Duodenal mucosa (tissue), 2 donors: Measurements from ENCODE around the gene FAM13A.

ENCODE experiments used
- H3K27ac ChIP-seq: one replicate; pipeline ENCODE4 v1.7.0; 2013; ENCODE audit warnings: low read depth, low read length
- H3K27me3 ChIP-seq, 2 donors: one replicate each; pipeline ENCODE4 v1.7.0; 2013; ENCODE audit warnings: low read length in 2 of 2, control low read depth in 1 of 2; ENCODE audit not compliant: insufficient read depth in 2 of 2, control insufficient read depth in 1 of 2
- H3K36me3 ChIP-seq, 2 donors: one replicate each; pipeline ENCODE4 v1.7.0; 2013; ENCODE audit warnings: low read length in 2 of 2, control low read depth in 1 of 2; ENCODE audit not compliant: insufficient read depth in 2 of 2, control insufficient read depth in 1 of 2
- H3K4me1 ChIP-seq, 2 donors: one replicate each; pipeline ENCODE4 v1.7.0; 2013; ENCODE audit warnings: low read length in 2 of 2, control low read depth in 1 of 2; ENCODE audit not compliant: insufficient read depth in 2 of 2, control insufficient read depth in 1 of 2
- H3K4me3 ChIP-seq, 2 donors: one replicate each; pipeline ENCODE4 v1.7.0; 2013; ENCODE audit warnings: low read length in 2 of 2, low read depth in 1 of 2
- H3K9ac ChIP-seq, 2 donors: one replicate each; pipeline ENCODE4 v1.7.0; 2013; ENCODE audit warnings: low read length in 2 of 2, low read depth in 1 of 2
- H3K9me3 ChIP-seq, 2 donors: one replicate each; pipeline ENCODE4 v1.7.0; 2013; ENCODE audit warnings: low read length in 2 of 2, control low read depth in 1 of 2; ENCODE audit not compliant: control insufficient read depth in 1 of 2

FAM13A gene

DNA sequence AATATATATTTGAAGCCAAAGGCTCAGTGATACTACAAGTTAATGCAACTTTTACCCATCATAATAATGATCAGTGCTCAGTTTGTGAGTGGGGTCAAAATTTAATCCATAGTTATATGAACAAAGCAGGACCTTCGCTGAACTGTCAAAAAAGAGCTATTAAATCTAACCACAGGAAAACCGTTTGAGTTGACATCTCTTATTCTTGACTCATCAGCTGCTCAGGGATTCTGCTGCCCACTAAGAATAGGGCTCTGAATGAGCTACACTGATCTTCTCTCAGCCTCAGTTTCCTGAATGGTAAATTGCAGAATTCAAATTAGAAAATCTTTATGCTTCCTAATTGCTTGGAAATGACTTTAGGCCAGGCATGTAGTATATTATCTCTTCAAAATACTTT is 314.4 kb downstream of the FAM13A start:
- Histone ChIP-seq H3K4me1 (peaks cover 12 to 14% of the 10 kb centered on the region in 2 donors), H3K36me3 (peaks cover 50 to 64% of the 10 kb centered on the region in 2 donors), H3K9ac (no peak overlapping the region), H3K27me3 (no peaks in the 10 kb centered on the region), H3K4me3 (no peak overlapping the region), H3K27ac (no peak overlapping the region), H3K9me3 (no peaks in the 10 kb centered on the region)

DNA sequence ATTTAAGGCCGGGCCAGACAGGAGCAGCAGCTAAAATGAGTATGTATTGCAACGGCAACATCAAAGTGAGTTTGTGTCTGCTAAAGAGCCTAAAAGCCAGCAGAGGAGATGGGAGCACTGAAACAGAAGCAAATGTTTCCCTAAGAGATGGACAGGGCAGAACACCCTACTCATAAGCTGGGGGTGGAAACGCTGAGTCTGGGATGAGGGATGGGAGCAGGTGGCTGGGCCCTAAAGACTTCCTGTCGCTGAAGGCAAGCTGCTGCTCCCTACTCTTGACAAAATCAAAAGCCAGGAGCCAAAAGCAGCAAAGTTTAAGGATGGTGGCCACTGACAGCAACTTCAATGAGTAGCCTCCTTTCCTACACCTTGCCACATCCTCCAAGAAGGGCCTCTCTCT is 318.8 kb downstream of the FAM13A start:
- Histone ChIP-seq H3K27me3 (no peaks in the 10 kb centered on the region), H3K27ac (no peak overlapping the region), H3K4me3 (peak overlapping the region in 1 of 2 donors; percentile 27), H3K9me3 (no peaks in the 10 kb centered on the region), H3K36me3 (peaks cover 37 to 51% of the 10 kb centered on the region in 2 donors), H3K4me1 (peaks cover 17 to 23% of the 10 kb centered on the region in 2 donors), H3K9ac (no peak overlapping the region)

- no peak overlapping the region for H3K27ac ChIP-seq
- peak overlapping the region in 1 of 2 donors; percentile 27 for H3K4me3 ChIP-seq
- no peaks in the 10 kb centered on the region for H3K9me3 ChIP-seq
- no peaks in the 10 kb centered on the region for H3K27me3 ChIP-seq
- H3K36me3 ChIP-seq: peaks cover 37 to 55% of the 10 kb centered on the region in 2 donors
- peaks cover 17 to 23% of the 10 kb centered on the region in 2 donors for H3K4me1 ChIP-seq
- peak overlapping the region in 1 of 2 donors; percentile 5 for H3K9ac ChIP-seq
Measured at GRCh38 chr4:88737307-88737941, 319.6 kb downstream of the FAM13A start.

DNA sequence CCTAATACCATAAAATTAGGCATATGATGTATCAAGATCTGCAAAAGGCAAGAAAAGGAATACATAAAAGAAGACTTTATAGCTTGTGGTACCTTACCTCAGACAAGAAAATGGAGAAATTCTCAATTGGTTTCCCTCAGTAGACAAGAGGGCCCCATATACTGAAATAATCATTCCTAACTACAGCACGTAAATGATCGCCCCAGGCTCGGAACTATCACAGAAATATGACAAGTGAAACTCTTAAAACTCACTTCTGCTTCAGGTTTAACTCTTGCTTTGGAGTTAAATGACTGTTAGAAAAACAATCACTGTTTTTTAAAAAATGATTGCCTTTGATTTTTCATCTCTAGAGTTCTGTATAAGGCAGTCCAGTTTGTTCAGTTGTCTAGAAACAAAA is 320.7 kb downstream of the FAM13A start:
- peaks cover 39 to 63% of the 10 kb centered on the region in 2 donors for H3K36me3 ChIP-seq
- peaks cover 17 to 23% of the 10 kb centered on the region in 2 donors for H3K4me1 ChIP-seq
- no peak overlapping the region for H3K9ac ChIP-seq
- H3K27ac ChIP-seq: no peak overlapping the region
- no peak overlapping the region for H3K4me3 ChIP-seq
- no peaks in the 10 kb centered on the region for H3K9me3 ChIP-seq
- no peaks in the 10 kb centered on the region for H3K27me3 ChIP-seq

- Histone ChIP-seq H3K27me3 (no peaks in the 10 kb centered on the region), H3K9me3 (no peaks in the 10 kb centered on the region), H3K4me3 (no peak overlapping the region), H3K27ac (no peak overlapping the region), H3K4me1 (peaks cover 17 to 23% of the 10 kb centered on the region in 2 donors), H3K36me3 (peaks cover 36 to 62% of the 10 kb centered on the region in 2 donors), H3K9ac (no peak overlapping the region)
Measured at GRCh38 chr4:88735564-88735963, 321.4 kb downstream of the FAM13A start.

- H3K27ac ChIP-seq: no peak overlapping the region
- peaks cover 37 to 61% of the 10 kb centered on the region in 2 donors for H3K36me3 ChIP-seq
- peaks cover 12 to 23% of the 10 kb centered on the region in 2 donors for H3K4me1 ChIP-seq
- no peak overlapping the region for H3K9ac ChIP-seq
- H3K9me3 ChIP-seq: no peaks in the 10 kb centered on the region
- no peak overlapping the region for H3K4me3 ChIP-seq
- no peaks in the 10 kb centered on the region for H3K27me3 ChIP-seq
Measured at GRCh38 chr4:88734403-88734949, 322.5 kb downstream of the FAM13A start.

DNA sequence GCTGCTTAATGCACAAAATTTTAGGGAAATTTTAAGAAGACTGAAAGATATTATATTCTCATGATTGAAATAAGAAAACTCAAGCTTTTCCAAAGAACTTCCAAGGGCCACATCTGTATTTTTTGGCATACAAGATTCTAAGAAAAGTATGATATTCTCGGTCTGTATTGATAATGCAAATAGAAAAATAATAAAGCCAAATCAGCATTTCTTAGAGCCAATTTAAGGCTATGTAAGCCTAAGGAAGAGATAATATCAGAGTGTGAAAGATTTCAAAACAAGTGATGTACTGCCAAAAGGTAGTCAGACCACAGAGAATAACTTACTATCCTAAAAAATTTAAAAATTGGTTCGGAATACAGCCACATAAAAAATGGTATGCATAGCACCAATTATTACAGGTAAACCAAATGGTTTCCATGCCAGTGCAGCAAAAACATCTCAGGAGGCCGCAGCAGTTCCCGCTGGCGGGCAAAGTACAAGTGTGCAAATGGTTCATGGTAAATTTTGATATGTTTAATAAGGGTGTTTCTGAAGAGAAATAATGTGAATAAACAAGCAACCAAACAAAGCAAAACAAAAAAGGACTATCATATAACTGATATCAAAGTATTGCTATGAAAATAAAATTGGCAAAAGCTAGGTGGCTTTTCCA is 324.1 kb downstream of the FAM13A start:
- H3K27me3 ChIP-seq: no peaks in the 10 kb centered on the region
- H3K27ac ChIP-seq: no peak overlapping the region
- no peak overlapping the region for H3K4me3 ChIP-seq
- peaks cover 36 to 61% of the 10 kb centered on the region in 2 donors for H3K36me3 ChIP-seq
- no peak overlapping the region for H3K9ac ChIP-seq
- peaks cover 5 to 14% of the 10 kb centered on the region in 2 donors for H3K4me1 ChIP-seq
- no peaks in the 10 kb centered on the region for H3K9me3 ChIP-seq

- H3K9me3 ChIP-seq: no peaks in the 10 kb centered on the region
- H3K9ac ChIP-seq: no peak overlapping the region
- peaks cover 43 to 68% of the 10 kb centered on the region in 2 donors for H3K36me3 ChIP-seq
- H3K4me1 ChIP-seq: peaks cover 0 to 4% of the 10 kb centered on the region in 2 donors
- no peak overlapping the region for H3K4me3 ChIP-seq
- H3K27ac ChIP-seq: no peak overlapping the region
- H3K27me3 ChIP-seq: no peaks in the 10 kb centered on the region
Measured at GRCh38 chr4:88731381-88731780, 325.6 kb downstream of the FAM13A start.

- no peaks in the 10 kb centered on the region for H3K27me3 ChIP-seq
- H3K36me3 ChIP-seq: peaks cover 38 to 69% of the 10 kb centered on the region in 2 donors
- no peak overlapping the region for H3K27ac ChIP-seq
Measured at GRCh38 chr4:88730811-88731210, 326.2 kb downstream of the FAM13A start.

GRCh38 chr4:88729146-88729760 is 327.7 kb downstream of the FAM13A start:
- no peak overlapping the region for H3K27ac ChIP-seq
- H3K27me3 ChIP-seq: no peaks in the 10 kb centered on the region
- no peak overlapping the region for H3K4me3 ChIP-seq
- no peaks in the 10 kb centered on the region for H3K9me3 ChIP-seq
- H3K36me3 ChIP-seq: peaks cover 35 to 68% of the 10 kb centered on the region in 2 donors
- H3K9ac ChIP-seq: no peak overlapping the region
- H3K4me1 ChIP-seq: no peaks in the 10 kb centered on the region

More at GRCh38 chr4:88730811-88731210, 326.2 kb downstream of the FAM13A start:
- H3K4me3 ChIP-seq: no peak overlapping the region
- H3K9me3 ChIP-seq: no peaks in the 10 kb centered on the region
- H3K4me1 ChIP-seq: no peaks in the 10 kb centered on the region
- no peak overlapping the region for H3K9ac ChIP-seq
